ENCODE data around the gene NSMF.

GRCh38 chr9:137506702-137507171 lies 47.6 kb upstream of the NSMF start:
- no peak for TF ChIP-seq POLR2AphosphoS5 (IDR thresholded peaks at IDR 0.05; ENCODE audit: borderline replicate concordance, low read depth, low read length)
- TF ChIP-seq EZH2 (IDR thresholded peaks at IDR 0.05): no peak
- TF ChIP-seq FOXP2 (optimal IDR thresholded peaks at IDR 0.05; ENCODE audit: control extremely low read depth, extremely low read length, insufficient read depth): no peak

All from SK-N-MC (cell line).